Small intestine (tissue), 7 donors: ENCODE results near the gene SLC22A1. TPM values are rescaled to one million over a fixed set of nuclear protein-coding genes. Genes with fewer than 3 reads are reported as not detected.
A peak's percentile ranks its signal among the peaks of the same experiment; 100 is the strongest.
"Not testable (repeated sequence)": the region's sequence is repeated elsewhere in the genome, so short reads cannot be mapped to it uniquely, and the experiment has no call there.

ENCODE experiments used
- DNase-seq, 2 donors: peaks; one replicate each; pipeline versions ENCODE4 v3.0.0 to v3.0.0-alpha.2; 2013
- FAIRE-seq: peaks from 2 replicates; lab custom pipeline; 2012; peaks lifted over from hg19 to GRCh38; lab: Jason Lieb, UNC
- H3K27ac ChIP-seq, 3 donors: one replicate each; pipeline ENCODE4 v1.5.1; 2013; ENCODE audit warnings: low read length in 2 of 3, mild to moderate bottlenecking in 2 of 3, control low read depth in 1 of 3, inconsistent platforms in 1 of 3, low read depth in 1 of 3, moderate library complexity in 1 of 3
- H3K27me3 ChIP-seq, 3 donors: one replicate each; pipeline ENCODE4 v1.6.1; 2013; ENCODE audit warnings: low read length in 3 of 3, inconsistent platforms in 1 of 3; ENCODE audit not compliant: control insufficient read depth in 3 of 3, insufficient read depth in 3 of 3
- H3K36me3 ChIP-seq, 3 donors: one replicate each; pipeline ENCODE4 v1.6.1; 2013; ENCODE audit warnings: low read length in 3 of 3, inconsistent platforms in 1 of 3, low read depth in 1 of 3, mild to moderate bottlenecking in 1 of 3, moderate library complexity in 1 of 3; ENCODE audit not compliant: control insufficient read depth in 3 of 3, insufficient read depth in 2 of 3
- H3K4me1 ChIP-seq, 3 donors: one replicate each; pipeline ENCODE4 v1.6.1; 2013; ENCODE audit warnings: low read length in 2 of 3, inconsistent platforms in 1 of 3, low read depth in 1 of 3, mild to moderate bottlenecking in 1 of 3, moderate library complexity in 1 of 3; ENCODE audit not compliant: control insufficient read depth in 3 of 3, insufficient read depth in 2 of 3
- H3K4me3 ChIP-seq, 3 donors: one replicate each; pipeline ENCODE4 v1.5.1; 2013; ENCODE audit warnings: low read length in 3 of 3, control low read depth in 1 of 3, inconsistent platforms in 1 of 3, low read depth in 1 of 3, mild to moderate bottlenecking in 1 of 3, moderate library complexity in 1 of 3
- H3K9me3 ChIP-seq, 2 donors: one replicate each; pipeline ENCODE4 v1.6.1; 2013; ENCODE audit warnings: low read depth in 1 of 2, low read length in 1 of 2; ENCODE audit not compliant: control insufficient read depth in 2 of 2, insufficient read depth in 1 of 2
- WGBS, 3 donors: extraction: QIAGEN DNeasy Blood & Tissue Kit; methylation state at CpG; one replicate each; pipeline ENCODE4 v1.1.7; 2013; 5-methylcytosine and 5-hydroxymethylcytosine counted together
- polyA plus RNA-seq, 4 donors: library from polyadenylated mRNA; stranded (reverse) in 3 of 4; unstranded in 1 of 4; fragments of 200-250 nt in 3 of 4; fragments of 120-200 nt in 1 of 4; gene quantifications; one replicate each; pipeline versions ENCODE4 v1.2.1 to v1.2.3, GENCODE V29; 2013
- donor health status: healthy with polysubstance abuse.
- donor health status: control.
- donor health status: control.
- donor health status: Bipolar disorder and iron deficiency.
- donor health status: healthy.

The SLC22A1 gene
- polyA plus RNA-seq, 4 donors: 0.21 to 0.89 (median 0.55) TPM; not detected in 1

DNA sequence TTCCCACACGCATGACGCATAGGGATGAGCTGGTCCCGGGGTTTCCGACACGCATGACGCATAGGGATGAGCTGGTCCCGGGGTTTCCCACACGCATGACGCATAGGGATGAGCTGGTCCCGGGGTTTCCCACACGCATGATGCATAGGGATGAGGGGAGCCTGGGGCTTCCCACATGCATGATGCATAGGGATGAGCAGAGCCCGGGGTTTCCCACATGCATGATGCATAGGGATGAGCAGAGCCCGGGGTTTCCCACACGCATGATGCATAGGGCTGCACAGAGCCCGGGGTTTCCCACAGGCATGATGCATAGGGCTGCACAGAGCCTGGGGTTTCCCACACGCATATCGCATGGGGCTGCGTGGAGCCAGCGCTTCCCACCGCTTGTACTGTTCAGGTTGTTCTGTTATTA lies 12.7 kb downstream of the SLC22A1 start:
- not testable (repeated sequence) for H3K27me3 ChIP-seq, DNase-seq, H3K4me3 ChIP-seq, H3K9me3 ChIP-seq, FAIRE-seq
- H3K27ac ChIP-seq: peak overlapping the region in 1 of 3 donors; percentile 80
- WGBS, 3 donors: 91 to 94% (median 92%) methylated on average over 20 of the region's 20 CpGs
- peaks cover 0 to 45% (median 0%) of the 10 kb centered on the region in 3 donors for H3K4me1 ChIP-seq
- peaks cover 0 to 14% (median 0%) of the 10 kb centered on the region in 3 donors for H3K36me3 ChIP-seq

DNA sequence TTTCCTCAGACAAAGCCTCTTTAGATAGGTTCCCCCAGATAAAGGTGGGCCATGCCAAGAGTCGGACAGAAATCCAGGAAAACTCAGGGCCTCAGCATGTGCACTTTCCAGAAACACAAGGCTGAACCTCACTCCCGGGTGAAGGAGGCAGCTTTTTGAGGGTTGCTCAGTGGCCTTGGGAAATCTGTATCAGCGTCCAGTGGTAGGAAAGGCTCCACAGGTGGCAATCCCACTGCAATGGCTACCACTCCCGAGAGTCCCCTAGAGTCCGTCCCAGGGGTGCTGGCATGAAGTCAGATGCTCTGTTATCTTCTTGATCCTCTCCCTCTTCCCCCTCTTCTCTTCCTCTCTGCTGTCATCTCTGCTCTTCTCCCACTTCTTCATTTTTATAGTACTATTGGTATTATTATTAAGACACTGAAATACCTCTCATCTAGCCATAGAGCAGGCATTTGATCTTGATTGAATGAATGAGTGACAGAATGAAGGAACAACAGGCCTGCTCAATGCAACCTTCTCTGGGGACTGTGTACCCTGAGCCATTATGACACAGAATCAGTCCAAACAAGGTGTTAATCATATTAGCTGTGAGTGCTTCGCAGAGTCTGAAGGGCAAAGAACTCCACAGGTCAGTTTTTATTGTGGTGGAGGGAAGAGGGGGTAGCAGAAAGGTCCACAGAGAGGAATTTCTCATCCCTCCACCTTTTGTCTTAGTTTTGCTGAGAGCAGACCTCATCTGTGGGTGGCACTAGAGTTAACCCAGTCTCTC lies 13.3 kb downstream of the SLC22A1 start:
- H3K4me3 ChIP-seq: no peak overlapping the region
- no peak for FAIRE-seq

DNA sequence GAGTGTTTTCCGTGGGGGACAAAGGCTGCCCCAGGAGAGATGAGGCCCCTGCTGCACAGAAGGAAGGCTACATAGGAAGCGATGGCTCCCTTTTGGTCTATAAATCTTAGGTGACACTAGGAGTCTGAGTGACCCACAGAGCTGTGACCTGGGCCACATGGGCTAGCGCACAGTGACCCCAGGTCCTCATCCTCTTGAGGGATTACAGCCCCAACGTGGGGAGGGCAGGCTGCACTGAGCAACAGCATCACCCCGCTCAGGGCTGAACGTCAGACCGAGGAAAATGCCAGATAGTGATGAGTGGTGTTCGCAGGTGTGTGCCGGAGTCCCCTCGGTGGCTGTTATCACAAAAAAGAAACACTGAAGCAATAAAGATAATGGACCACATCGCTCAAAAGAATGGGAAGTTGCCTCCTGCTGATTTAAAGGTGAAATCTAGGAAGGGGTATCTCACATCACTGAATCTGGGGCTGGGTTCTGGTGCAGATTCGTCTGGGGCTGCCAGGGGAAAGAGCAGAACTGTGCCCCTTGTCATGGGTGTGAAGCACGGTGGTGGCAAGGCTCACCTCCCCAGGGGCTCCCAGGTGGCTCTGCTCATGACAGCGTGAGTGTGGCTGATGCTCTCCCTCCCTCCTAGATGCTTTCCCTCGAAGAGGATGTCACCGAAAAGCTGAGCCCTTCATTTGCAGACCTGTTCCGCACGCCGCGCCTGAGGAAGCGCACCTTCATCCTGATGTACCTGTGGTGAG lies 14.5 kb downstream of the SLC22A1 start:
- H3K27me3 ChIP-seq: no peaks in the 10 kb centered on the region
- FAIRE-seq (no peak), DNase-seq (peak in 1 of 2 donors; percentile 42)
- H3K4me3 ChIP-seq: no peak overlapping the region
- peaks cover 0 to 14% (median 0%) of the 10 kb centered on the region in 3 donors for H3K36me3 ChIP-seq
- H3K9me3 ChIP-seq: no peaks in the 10 kb centered on the region
- 49 to 66% (median 56%) methylated on average over 21 of the region's 21 CpGs for WGBS, 3 donors
- peak overlapping the region in 1 of 3 donors; percentile 80 for H3K27ac ChIP-seq
- peaks cover 0 to 45% (median 0%) of the 10 kb centered on the region in 3 donors for H3K4me1 ChIP-seq

More for the DNA sequence above, 13.3 kb downstream of the SLC22A1 start:
- H3K9me3 ChIP-seq: no peaks in the 10 kb centered on the region
- 47 to 74% (median 57%) methylated on average over 6 of the region's 6 CpGs for WGBS, 3 donors
- H3K36me3 ChIP-seq: peaks cover 0 to 14% (median 0%) of the 10 kb centered on the region in 3 donors
- H3K4me1 ChIP-seq: peaks cover 0 to 45% (median 0%) of the 10 kb centered on the region in 3 donors
- peak; percentile 50 to 76 for DNase-seq
- H3K27ac ChIP-seq: peak overlapping the region in 1 of 3 donors; percentile 80
- H3K27me3 ChIP-seq: no peaks in the 10 kb centered on the region

DNA sequence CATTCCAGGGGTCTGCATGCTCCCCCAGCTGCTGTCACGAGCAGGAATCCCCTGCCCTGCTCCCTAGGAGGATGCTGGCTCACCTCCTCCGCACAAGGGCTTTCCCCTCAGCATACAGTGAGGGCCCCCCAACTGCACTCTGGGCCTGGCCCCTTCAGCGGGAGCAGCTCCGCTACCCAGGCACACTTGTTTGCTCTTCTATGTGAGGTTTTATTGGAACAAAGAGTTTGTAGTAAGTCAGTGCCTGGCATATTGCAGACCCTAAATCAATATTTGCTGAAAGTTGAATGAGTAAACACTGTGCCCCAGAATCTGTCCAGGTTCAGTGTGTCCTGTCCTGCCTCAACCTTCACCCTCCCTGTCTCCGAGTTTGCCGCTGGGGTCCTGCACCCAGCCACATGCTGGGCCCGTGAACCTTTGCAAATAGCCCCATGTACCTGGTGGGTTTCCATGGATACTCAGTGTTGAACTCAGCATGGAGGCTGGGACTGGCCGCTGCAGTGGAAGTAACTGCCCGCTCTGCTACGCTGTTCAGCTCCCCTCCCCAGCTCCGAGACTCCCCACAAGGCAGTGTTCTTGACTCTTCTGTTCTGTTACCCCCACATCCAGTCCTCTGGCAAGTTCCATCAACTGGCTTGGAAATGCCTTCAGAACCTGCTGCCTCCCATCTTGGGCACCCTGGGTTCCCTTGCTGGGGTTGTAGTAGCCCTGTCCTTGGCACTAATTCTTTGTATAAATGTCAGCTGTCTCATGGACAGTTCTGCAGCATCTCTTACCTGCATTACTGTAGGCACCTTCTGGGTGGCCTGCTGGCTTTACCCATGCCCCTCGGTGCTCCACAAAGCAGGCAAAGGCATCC lies 15.7 kb downstream of the SLC22A1 start:
- DNase-seq: no peak
- Histone ChIP-seq H3K4me3 (no peak overlapping the region), H3K9me3 (no peaks in the 10 kb centered on the region), H3K27me3 (no peaks in the 10 kb centered on the region), H3K4me1 (peaks cover 0 to 45% (median 0%) of the 10 kb centered on the region in 3 donors), H3K36me3 (peaks cover 0 to 9% (median 0%) of the 10 kb centered on the region in 3 donors), H3K27ac (no peak overlapping the region)
- 72 to 83% (median 73%) methylated on average over 12 of the region's 12 CpGs for WGBS, 3 donors
- FAIRE-seq: no peak

DNA sequence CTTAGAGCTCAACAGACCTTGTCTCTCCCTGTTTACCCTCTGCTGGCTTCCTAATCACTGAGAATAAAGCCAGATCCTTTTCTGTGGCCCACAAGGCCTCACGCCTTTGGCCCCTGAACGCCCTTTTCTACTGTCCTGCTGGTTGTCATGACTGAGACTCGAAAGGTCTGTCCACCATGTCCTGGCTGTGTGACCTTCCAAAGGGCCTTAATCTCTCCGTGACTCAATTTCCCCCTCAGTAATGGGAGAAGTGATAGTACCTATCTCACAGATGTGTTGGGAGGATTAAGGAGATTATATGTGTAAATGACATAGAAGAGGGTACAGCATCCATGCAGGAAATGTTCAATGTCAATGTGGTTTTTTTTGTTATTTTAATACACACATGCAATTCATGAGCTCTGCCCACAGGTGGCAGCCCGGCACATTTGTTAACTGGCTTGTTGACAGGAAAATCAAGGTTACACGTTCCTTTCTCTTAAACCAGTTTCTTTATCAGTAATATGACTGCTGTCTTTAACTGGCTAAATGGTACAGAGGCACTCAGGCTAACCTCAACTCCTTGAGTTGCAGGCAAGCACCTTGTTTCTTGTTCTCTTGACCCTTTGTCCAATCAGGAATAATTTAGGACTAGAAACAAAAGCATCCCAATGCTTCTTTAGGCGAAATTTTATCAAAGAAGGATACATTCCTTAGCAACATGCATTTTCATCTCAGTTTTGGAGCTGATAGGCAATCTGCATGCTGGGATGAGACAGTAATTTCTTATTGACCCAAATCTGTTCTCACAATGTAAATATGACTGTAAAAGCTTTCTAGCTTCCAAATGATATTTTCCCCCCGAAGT lies 16.6 kb downstream of the SLC22A1 start:
- DNase-seq (peak; percentile 69 to 76), FAIRE-seq (no peak)
- peaks cover 0 to 45% (median 0%) of the 10 kb centered on the region in 3 donors for H3K4me1 ChIP-seq
- H3K36me3 ChIP-seq: peaks cover 0 to 9% (median 0%) of the 10 kb centered on the region in 3 donors
- 52 to 56% (median 56%) methylated on average over 8 of the region's 8 CpGs for WGBS, 3 donors
- no peak overlapping the region for H3K27ac ChIP-seq
- H3K27me3 ChIP-seq: no peaks in the 10 kb centered on the region
- no peaks in the 10 kb centered on the region for H3K9me3 ChIP-seq
- H3K4me3 ChIP-seq: no peak overlapping the region

DNA sequence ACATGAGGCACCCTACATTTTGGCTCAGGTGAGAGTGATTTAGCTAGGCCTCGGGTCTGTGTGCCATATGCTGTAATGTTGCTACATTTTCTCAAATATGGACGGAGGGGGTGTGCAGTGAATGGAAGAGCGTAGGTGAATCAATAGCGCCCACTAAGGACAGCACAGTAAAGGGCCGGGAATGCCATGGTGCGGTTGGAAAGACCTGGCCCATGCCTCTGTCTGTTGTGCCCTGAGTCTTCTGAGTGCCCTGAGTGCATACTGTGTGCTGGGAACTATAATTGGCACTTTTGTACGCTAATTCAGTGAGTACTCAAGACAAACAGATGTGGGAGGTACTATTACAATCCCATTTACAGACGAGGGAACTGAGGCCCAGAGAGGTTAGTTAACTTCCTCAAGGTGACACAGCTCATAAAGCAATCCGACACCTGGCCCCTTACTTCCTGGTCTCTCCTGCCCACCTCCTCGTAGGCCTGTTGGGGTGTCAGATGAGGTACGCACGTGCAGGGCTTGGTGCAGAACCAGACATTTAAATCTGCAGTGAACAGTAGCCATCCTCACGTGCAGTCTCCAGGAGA lies 17.3 kb downstream of the SLC22A1 start:
- H3K36me3 ChIP-seq: peaks cover 0 to 4% (median 0%) of the 10 kb centered on the region in 3 donors
- H3K4me1 ChIP-seq: peaks cover 0 to 45% (median 0%) of the 10 kb centered on the region in 3 donors
- DNase-seq: no peak
- no peak overlapping the region for H3K4me3 ChIP-seq
- H3K27me3 ChIP-seq: no peaks in the 10 kb centered on the region
- FAIRE-seq: no peak
- no peaks in the 10 kb centered on the region for H3K9me3 ChIP-seq
- no peak overlapping the region for H3K27ac ChIP-seq
- WGBS, 3 donors: 86 to 89% (median 89%) methylated on average over 13 of the region's 13 CpGs

DNA sequence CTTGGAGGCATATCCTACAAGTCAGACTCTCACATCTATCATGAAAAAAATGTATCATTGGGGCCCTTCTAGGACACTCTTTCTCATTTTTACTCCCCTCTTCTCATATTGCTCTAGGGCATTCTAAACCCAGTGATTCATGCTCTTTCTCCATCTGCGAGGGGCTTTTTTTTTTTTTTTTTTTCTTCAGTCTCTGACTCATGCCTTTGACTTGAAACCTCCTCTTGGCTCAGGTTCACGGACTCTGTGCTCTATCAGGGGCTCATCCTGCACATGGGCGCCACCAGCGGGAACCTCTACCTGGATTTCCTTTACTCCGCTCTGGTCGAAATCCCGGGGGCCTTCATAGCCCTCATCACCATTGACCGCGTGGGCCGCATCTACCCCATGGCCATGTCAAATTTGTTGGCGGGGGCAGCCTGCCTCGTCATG lies 17.8 kb downstream of the SLC22A1 start:
- FAIRE-seq (no peak), DNase-seq (no peak)
- H3K4me1 ChIP-seq: peaks cover 0 to 41% (median 0%) of the 10 kb centered on the region in 3 donors
- no peak overlapping the region for H3K27ac ChIP-seq
- 85 to 94% (median 89%) methylated on average over 12 of the region's 12 CpGs for WGBS, 3 donors
- no peak overlapping the region for H3K4me3 ChIP-seq
- H3K9me3 ChIP-seq: no peaks in the 10 kb centered on the region
- no peaks in the 10 kb centered on the region for H3K27me3 ChIP-seq
- H3K36me3 ChIP-seq: peaks cover 0 to 3% (median 0%) of the 10 kb centered on the region in 3 donors
